Ascending aorta (tissue), 2 donors: ENCODE results near the gene TMEM44. TPM values are rescaled to one million over a fixed set of nuclear protein-coding genes. Genes with fewer than 3 reads are reported as not detected.

Experiments used
- DNase-seq, 2 donors: peaks; one replicate each; pipeline ENCODE4 v3.0.0-alpha.2; 2019; ENCODE audit warnings: low spot score in 2 of 2
- H3K27ac ChIP-seq, 2 donors: fragments of 200-600 bp; sonication (generic); one replicate each; pipeline ENCODE4 v1.5.1; 2016 to 2017; ENCODE audit warnings: mild to moderate bottlenecking in 1 of 2
- H3K27me3 ChIP-seq: fragments of 200-600 bp; sonication (generic); one replicate; pipeline ENCODE4 v1.5.1; 2017
- H3K36me3 ChIP-seq, 2 donors: fragments of 200-600 bp; sonication (generic); one replicate each; pipeline ENCODE4 v1.5.1; 2016
- H3K4me1 ChIP-seq, 2 donors: fragments of 200-600 bp; sonication (generic); one replicate each; pipeline ENCODE4 v1.5.1; 2016 to 2017; ENCODE audit warnings: mild to moderate bottlenecking in 1 of 2
- H3K4me3 ChIP-seq, 2 donors: fragments of 200-600 bp; sonication (generic); one replicate each; pipeline ENCODE4 v1.5.1; 2016 to 2017; ENCODE audit warnings: mild to moderate bottlenecking in 1 of 2
- H3K9me3 ChIP-seq, 2 donors: fragments of 200-600 bp; sonication (generic); one replicate each; pipeline ENCODE4 v1.5.1; 2016
- CTCF ChIP-seq, 3 experiments: fragments of 200-600 bp in 2 of 3; fragments of 450-650 bp in 1 of 3; sonication (generic) in 2 of 3; IDR thresholded peaks; one replicate each; pipeline ENCODE4 v1.5.1; 2016 to 2019; ENCODE audit warnings: antibody characterized with exemption in 3 of 3, mild to moderate bottlenecking in 1 of 3, moderate library complexity in 1 of 3
- intact Hi-C: fragments of 100-400 bp; cut with DNase I; formaldehyde crosslinking; loops from one replicate; pipeline ENCODE4 v1.15.1; 2023
- total RNA-seq: library from RNA; depleted of rRNA; stranded (reverse); fragments of >200 nt; gene quantifications from one replicate; pipeline ENCODE4 v1.1.0, GENCODE V29; 2016

Gene TMEM44
- total RNA-seq, 1 donor from 2014 or later = 2.6 TPM

DNA sequence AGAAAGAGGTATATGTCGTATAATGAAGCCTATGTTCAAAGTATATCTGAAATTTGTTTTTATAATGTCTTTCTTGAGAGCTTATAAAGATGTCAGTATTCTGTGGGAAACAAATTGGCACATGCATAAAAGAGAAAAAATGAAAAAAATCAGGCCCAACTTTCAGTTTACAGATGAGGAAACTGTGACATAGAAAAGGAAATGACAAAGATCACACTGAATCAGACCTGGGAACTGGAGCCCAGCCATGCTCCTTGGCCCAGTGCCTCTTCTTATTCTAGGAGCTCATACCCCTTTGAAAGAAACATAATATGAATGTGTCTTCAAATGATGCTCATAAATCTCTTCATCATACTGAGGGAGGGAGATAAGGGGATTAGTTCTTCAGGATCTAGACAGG lies 48.4 kb downstream of the TMEM44 start:
- intact Hi-C loops = loop anchor here (2.0 to 5.0 kb wide), 2 partner anchors 448 to 993 kb away; partner anchors contain the start of genes HES1 and OPA1
- Histone ChIP-seq H3K27me3 (no peaks in the 10 kb centered on the region), H3K4me1 (peaks cover 8 to 35% of the 10 kb centered on the region in 2 donors), H3K4me3 (peak overlapping the region in 1 of 2 donors; percentile 83), H3K9me3 (no peaks in the 10 kb centered on the region), H3K27ac (peak overlapping the region; percentile 96 to 97), H3K36me3 (no peaks in the 10 kb centered on the region)
- DNase-seq = no peak
- no peak for TF ChIP-seq CTCF (IDR thresholded peaks at IDR 0.05)

DNA sequence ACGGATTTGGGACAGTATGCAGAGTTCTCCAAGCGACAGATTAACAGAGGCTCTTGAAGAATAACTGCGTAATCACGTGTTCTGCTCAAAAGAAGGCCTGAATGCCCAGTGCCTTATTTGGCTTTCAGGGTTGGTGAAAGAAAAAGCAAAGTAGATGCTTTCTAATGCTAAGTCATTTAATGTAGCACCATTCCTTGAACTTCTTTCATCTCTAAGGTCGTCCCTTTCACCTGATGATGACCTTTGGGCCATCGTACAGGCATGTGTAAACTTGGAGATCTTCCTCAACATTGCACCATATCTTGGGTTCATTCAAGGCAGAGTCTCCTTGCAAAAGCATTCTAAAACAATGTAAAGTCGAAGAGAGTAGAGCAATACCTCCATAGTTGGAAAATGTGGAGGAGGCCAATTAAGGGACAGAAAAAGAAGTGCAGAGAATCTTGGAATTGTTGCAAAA lies 48.9 kb downstream of the TMEM44 start:
- intact Hi-C loops = loop anchor here (2.0 to 5.0 kb wide), 2 partner anchors 448 to 992 kb away; partner anchors contain the start of genes HES1 and OPA1
- no peaks in the 10 kb centered on the region for H3K9me3 ChIP-seq
- H3K4me3 ChIP-seq = peak overlapping the region; percentile 79 to 83
- DNase-seq = no peak
- no peaks in the 10 kb centered on the region for H3K36me3 ChIP-seq
- peak overlapping the region; percentile 96 to 97 for H3K27ac ChIP-seq
- no peak for TF ChIP-seq CTCF (IDR thresholded peaks at IDR 0.05)
- peaks cover 12 to 40% of the 10 kb centered on the region in 2 donors for H3K4me1 ChIP-seq
- no peaks in the 10 kb centered on the region for H3K27me3 ChIP-seq

DNA sequence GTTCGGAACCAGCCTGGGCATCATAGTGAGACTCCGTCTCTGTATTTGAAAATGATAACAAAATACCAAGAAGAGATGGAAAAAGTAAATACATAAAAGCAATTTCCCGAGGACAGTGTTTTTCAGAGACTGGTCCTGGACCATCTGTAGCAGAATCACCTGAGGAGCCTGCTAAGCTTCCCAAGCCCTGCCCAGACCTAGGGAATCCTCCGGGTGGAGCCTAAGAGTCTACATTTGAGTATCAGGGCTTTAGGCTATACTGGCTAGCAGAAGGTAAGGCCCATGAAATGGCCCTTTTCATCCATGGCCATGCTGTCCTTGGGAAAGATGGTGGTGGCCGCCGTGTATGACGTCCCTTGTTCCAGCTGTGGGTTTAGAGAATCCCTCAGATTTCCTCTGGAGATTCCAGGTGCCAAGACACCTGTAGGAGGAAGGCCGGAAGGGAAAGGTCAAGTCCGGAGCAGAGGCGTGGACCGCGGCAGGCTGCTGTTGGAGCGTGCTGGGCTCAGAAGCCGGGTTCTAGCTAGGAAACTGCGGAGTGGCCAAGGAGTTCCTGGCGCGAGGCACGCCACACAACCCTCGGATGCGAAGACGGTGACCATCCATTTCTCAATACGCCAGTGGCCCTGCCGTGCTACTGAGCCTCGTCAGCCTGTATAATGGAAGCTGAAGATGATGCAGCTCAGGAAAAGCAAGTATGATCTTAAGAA lies 50.9 kb downstream of the TMEM44 start:
- Histone ChIP-seq H3K27ac (peak overlapping the region in 1 of 2 donors; percentile 96), H3K27me3 (no peaks in the 10 kb centered on the region), H3K4me1 (peaks cover 12 to 48% of the 10 kb centered on the region in 2 donors), H3K36me3 (no peaks in the 10 kb centered on the region), H3K4me3 (no peak overlapping the region), H3K9me3 (no peaks in the 10 kb centered on the region)
- no peak for TF ChIP-seq CTCF (IDR thresholded peaks at IDR 0.05)
- intact Hi-C loops = loop anchor here (5.0 kb wide), 1 partner anchor 990 kb away; the partner anchor contains the start of gene OPA1
- no peak for DNase-seq

GRCh38 chr3:194579091-194579606 lies 54.1 kb downstream of the TMEM44 start:
- no peak for TF ChIP-seq CTCF (IDR thresholded peaks at IDR 0.05)
- no peaks in the 10 kb centered on the region for H3K36me3 ChIP-seq
- DNase-seq = no peak
- H3K4me1 ChIP-seq = peaks cover 9 to 28% of the 10 kb centered on the region in 2 donors
- no peak overlapping the region for H3K4me3 ChIP-seq
- H3K27ac ChIP-seq = peak overlapping the region; percentile 84 to 94
- no peaks in the 10 kb centered on the region for H3K27me3 ChIP-seq
- no peaks in the 10 kb centered on the region for H3K9me3 ChIP-seq
- intact Hi-C loops = loop anchor here (10.0 kb wide), 1 partner anchor 304 kb away; no protein-coding TSS in a partner anchor

DNA sequence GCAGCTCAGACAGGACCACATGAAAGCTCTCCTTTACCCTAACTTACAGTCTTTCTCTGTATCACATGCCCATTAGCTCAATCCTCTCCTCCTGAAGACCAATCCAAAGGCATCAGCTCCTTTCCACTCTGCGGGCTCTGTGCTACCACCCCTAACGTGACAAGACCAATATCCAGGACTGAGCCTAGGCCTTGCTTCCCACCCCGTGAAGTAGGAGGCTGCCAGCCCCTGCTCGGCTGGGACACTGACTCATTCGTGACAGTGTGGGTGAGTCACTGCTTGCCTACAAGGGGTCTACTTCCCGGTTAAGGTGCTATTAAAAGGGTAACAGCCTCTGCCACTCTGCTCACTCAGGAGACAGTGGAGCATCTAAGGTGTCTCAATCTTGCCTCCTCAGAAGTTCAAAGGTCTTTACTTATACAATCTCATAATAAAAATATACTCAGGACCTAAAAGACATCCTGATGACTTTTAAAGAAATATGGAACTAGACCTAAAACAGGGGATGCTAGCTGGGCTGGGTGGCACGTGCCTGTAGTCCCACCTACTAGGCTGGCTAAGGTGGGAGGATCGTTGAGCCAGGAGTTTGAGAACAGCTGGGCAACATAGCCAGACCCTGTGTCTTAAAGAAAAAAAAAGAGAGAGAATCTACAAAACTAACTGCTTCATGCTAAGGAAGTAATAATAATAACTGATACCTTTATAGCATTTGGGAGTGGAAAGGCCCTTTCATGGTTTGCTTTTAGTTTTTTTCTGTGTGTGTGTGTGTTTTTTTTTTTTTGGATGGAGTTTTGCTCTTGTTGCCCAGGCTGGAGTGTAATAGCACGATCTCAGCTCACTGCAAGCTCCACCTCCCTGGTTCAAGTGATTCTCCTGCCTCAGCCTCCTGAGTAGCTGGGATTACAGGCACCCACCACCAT lies 55.0 kb downstream of the TMEM44 start:
- no peaks in the 10 kb centered on the region for H3K27me3 ChIP-seq
- peak; percentile 82 to 94 for DNase-seq
- no peaks in the 10 kb centered on the region for H3K36me3 ChIP-seq
- no peaks in the 10 kb centered on the region for H3K9me3 ChIP-seq
- H3K27ac ChIP-seq = peak overlapping the region; percentile 84 to 94
- no peak for TF ChIP-seq CTCF (IDR thresholded peaks at IDR 0.05)
- intact Hi-C loops = loop anchor here (10.0 kb wide), 1 partner anchor 303 kb away; no protein-coding TSS in a partner anchor
- H3K4me3 ChIP-seq = no peak overlapping the region
- H3K4me1 ChIP-seq = peaks cover 9 to 32% of the 10 kb centered on the region in 2 donors
